ENCODE results near the gene ORAI1.
"Not testable (repeated sequence)": the region's sequence is repeated elsewhere in the genome, so short reads cannot be mapped to it uniquely, and the experiment has no call there.

The ORAI1 gene

DNA sequence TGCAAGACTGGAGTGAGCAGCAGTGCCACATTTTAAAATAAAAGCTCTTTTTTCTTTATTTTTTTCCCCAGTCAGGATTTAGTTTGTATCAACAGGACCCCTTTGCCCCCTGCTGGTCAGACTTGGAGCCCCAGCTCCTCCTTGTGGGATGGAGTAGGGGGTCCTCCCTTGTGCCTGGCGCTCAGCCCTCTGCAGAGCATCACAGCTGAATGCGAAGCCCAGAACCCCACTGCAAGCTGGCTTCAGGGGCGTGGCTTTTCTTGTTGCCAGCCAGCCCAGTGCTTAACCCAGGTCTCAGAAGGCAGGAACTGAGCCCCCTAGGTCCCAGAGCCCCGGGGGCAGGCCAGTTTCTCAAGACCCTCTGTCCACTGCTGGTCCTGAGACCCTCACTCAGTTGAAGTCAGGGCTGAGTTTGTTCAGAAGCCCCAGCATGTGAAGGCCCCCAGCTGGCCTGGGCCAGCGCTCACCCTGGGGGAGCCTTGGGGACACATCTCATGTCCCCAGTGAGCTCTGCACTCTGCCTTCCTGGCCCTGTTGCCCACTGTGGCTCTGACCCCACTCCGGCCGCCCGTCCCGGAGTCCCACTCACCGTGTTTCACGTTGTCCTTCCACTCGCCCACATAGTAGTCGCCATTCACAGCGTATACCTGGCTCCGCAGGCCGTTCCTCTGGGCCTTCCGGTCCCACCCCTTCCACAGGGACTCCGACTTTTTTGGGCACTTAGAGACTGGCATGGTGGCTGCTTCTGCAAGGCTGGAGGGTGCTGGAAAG, 42.6 kb downstream of the ORAI1 start:
- Histone ChIP-seq H3K27ac (ENCODE audit: low read length) (no peak overlapping the region), H3K9me3 (ENCODE audit: control insufficient read depth, insufficient read depth, low read length) (no peaks in the 10 kb centered on the region), H3K27me3 (ENCODE audit: control insufficient read depth, insufficient read depth, low read length) (no peaks in the 10 kb centered on the region), H3K36me3 (ENCODE audit: control insufficient read depth, insufficient read depth, low read length) (no peaks in the 10 kb centered on the region), H3K4me1 (ENCODE audit: control insufficient read depth, insufficient read depth, low read length) (peaks cover 5% of the 10 kb centered on the region), H3K4me3 (ENCODE audit: low read length) (no peak overlapping the region)
- DNase-seq (ENCODE audit: low read depth, low spot score), result no peak
- WGBS (ENCODE audit: insufficient coverage, insufficient read length), result no CpG with 5 or more reads among the region's 18 CpGs

DNA sequence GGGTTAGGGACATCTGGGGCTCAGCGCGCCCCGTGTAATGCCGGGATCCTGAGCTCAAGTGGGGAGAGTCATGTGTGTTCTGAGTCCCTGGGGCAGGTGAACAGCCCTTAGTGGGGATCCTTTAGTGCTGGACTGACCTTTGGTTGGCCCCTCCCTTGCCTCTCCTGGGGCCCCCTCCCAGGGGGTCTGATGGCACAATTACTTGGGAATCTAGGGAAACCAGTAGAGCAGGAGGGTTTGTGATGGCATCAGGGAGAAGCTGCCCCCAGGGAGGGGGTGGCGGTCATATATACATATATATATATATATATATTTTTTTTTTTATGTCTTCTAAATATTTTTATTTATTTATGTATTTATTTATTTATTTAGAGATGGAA, 43.2 kb downstream of the ORAI1 start, which contains the start of gene MORN3:
TSS of gene MORN3 (minus strand) at position 134 of the 380 bp plus-strand sequence. CDS start 171 bp downstream, outside the sequence.
- Histone ChIP-seq H3K9me3 (ENCODE audit: control insufficient read depth, insufficient read depth, low read length) (no peaks in the 10 kb centered on the region), H3K4me3 (ENCODE audit: low read length) (no peak within 1 kb of the TSS), H3K27me3 (ENCODE audit: control insufficient read depth, insufficient read depth, low read length) (no peaks in the 10 kb centered on the region), H3K27ac (ENCODE audit: low read length) (no peak within 1 kb of the TSS), H3K36me3 (ENCODE audit: control insufficient read depth, insufficient read depth, low read length) (no peaks in the 10 kb centered on the region), H3K4me1 (ENCODE audit: control insufficient read depth, insufficient read depth, low read length) (peaks cover 5% of the 10 kb centered on the region)
- no CpG with 5 or more reads among the region's 5 CpGs for WGBS (ENCODE audit: insufficient coverage, insufficient read length)
- DNase-seq (ENCODE audit: low read depth, low spot score), result no peak

DNA sequence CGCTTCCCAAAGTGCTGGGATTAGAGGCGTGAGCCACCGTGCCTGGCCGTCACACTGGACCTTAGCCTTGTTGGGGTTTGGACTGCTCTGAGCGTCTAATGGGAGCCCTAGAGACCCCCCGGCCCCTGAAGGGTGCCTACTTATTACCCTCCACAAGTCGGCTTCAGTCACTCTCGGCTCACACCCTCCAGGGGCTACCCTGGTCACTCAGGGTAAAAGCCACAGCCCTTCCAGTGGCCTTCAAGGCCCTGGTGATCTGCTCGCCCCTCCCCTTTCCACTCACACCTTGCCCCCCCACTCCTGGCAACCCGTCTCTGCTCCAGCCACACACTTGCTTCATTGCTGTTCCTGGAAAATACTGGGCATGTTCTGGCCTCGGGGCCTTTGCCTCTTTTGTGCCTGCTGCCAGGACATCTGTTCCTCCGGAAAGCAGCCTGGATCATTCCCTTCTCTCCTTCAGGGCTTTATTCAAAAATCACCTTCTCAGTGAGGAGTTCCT, 46.7 kb downstream of the ORAI1 start:
- WGBS (ENCODE audit: insufficient coverage, insufficient read length), result no CpG with 5 or more reads among the region's 12 CpGs
- peak overlapping the region; percentile 11; the same call in 1 of the 2 replicates for H3K4me3 ChIP-seq (ENCODE audit: low read length)
- no peak for DNase-seq (ENCODE audit: low read depth, low spot score)

GRCh38 chr12:121676190-121676589, 49.9 kb downstream of the ORAI1 start:
- Histone ChIP-seq H3K27ac (ENCODE audit: low read length) (no peak overlapping the region), H3K4me1 (ENCODE audit: control insufficient read depth, insufficient read depth, low read length) (peaks cover 7% of the 10 kb centered on the region), H3K9me3 (ENCODE audit: control insufficient read depth, insufficient read depth, low read length) (no peaks in the 10 kb centered on the region), H3K27me3 (ENCODE audit: control insufficient read depth, insufficient read depth, low read length) (no peaks in the 10 kb centered on the region), H3K36me3 (ENCODE audit: control insufficient read depth, insufficient read depth, low read length) (no peaks in the 10 kb centered on the region), H3K4me3 (ENCODE audit: low read length) (no peak overlapping the region)
- no peak for DNase-seq (ENCODE audit: low read depth, low spot score)
- WGBS (ENCODE audit: insufficient coverage, insufficient read length), result no CpG with 5 or more reads among the region's 5 CpGs

More for the DNA sequence above, 46.7 kb downstream of the ORAI1 start:
- H3K27ac ChIP-seq (ENCODE audit: low read length), result no peak overlapping the region
- H3K27me3 ChIP-seq (ENCODE audit: control insufficient read depth, insufficient read depth, low read length), result no peaks in the 10 kb centered on the region
- no peaks in the 10 kb centered on the region for H3K9me3 ChIP-seq (ENCODE audit: control insufficient read depth, insufficient read depth, low read length)
- H3K36me3 ChIP-seq (ENCODE audit: control insufficient read depth, insufficient read depth, low read length), result no peaks in the 10 kb centered on the region
- H3K4me1 ChIP-seq (ENCODE audit: control insufficient read depth, insufficient read depth, low read length), result peaks cover 4% of the 10 kb centered on the region

DNA sequence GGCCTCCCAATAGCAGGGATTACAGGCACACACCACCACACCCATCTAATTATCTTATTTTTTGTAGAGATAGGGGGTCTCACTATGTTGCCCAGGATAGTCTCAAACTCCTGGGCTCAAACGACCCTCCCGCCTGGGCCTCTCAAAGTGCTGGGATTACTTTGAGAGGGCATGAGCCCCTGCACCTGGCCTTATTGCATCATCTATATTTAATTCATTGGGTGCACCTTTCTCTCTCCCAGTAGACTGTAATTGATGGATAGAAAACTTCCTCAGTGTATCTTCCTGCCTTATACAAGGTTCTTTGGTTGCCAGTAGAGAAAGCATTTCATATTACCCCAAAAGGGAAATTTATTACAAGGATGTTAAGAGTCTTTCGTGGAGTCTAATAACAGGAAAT, 52.0 kb downstream of the ORAI1 start:
- Histone ChIP-seq H3K27me3 (ENCODE audit: control insufficient read depth, insufficient read depth, low read length) (no peaks in the 10 kb centered on the region), H3K36me3 (ENCODE audit: control insufficient read depth, insufficient read depth, low read length) (no peaks in the 10 kb centered on the region), H3K9me3 (ENCODE audit: control insufficient read depth, insufficient read depth, low read length) (no peaks in the 10 kb centered on the region), H3K4me3 (ENCODE audit: low read length) (no peak overlapping the region), H3K4me1 (ENCODE audit: control insufficient read depth, insufficient read depth, low read length) (peaks cover 3% of the 10 kb centered on the region; the same call in 1 of the 2 replicates), H3K27ac (ENCODE audit: low read length) (no peak overlapping the region)
- no peak for DNase-seq (ENCODE audit: low read depth, low spot score)
- no CpG with 5 or more reads among the region's 3 CpGs for whole genome bisulfite sequencing (ENCODE audit: insufficient coverage, insufficient read length)

DNA sequence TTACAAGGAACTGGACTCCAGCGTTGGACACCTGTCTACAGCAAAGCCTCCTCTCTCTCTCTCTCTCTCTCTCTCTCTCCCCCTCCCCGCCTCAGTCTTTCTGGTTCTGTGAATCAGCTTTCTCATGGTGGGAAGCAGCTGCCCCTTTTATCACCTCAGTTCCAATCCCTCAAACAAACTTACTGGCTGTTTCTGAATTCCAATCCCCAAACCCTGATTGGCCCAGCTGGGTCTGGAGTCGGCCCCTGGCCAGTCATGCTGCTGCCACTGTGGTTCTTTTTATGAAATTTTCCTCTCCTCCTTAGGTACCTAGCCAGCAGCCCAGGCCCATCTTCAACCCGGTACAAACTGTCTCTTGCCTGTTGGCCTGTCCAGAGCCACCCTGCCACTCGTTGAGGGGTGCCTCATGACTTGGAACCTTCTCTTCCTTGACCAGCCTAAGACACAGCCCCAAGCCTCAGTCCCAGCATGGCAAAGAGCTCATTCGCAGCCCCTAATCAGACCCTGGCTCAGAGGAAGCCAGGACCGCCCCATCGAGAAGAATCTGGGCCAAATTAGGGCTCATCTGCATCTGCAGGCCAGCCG, 52.5 kb downstream of the ORAI1 start:
- H3K36me3 ChIP-seq (ENCODE audit: control insufficient read depth, insufficient read depth, low read length), result no peaks in the 10 kb centered on the region
- no peak for DNase-seq (ENCODE audit: low read depth, low spot score)
- no CpG with 5 or more reads among the region's 9 CpGs for WGBS (ENCODE audit: insufficient coverage, insufficient read length)
- peaks cover 3% of the 10 kb centered on the region; the same call in 1 of the 2 replicates for H3K4me1 ChIP-seq (ENCODE audit: control insufficient read depth, insufficient read depth, low read length)
- H3K9me3 ChIP-seq (ENCODE audit: control insufficient read depth, insufficient read depth, low read length), result no peaks in the 10 kb centered on the region
- H3K4me3 ChIP-seq (ENCODE audit: low read length), result no peak overlapping the region
- H3K27me3 ChIP-seq (ENCODE audit: control insufficient read depth, insufficient read depth, low read length), result no peaks in the 10 kb centered on the region
- H3K27ac ChIP-seq (ENCODE audit: low read length), result no peak overlapping the region

DNA sequence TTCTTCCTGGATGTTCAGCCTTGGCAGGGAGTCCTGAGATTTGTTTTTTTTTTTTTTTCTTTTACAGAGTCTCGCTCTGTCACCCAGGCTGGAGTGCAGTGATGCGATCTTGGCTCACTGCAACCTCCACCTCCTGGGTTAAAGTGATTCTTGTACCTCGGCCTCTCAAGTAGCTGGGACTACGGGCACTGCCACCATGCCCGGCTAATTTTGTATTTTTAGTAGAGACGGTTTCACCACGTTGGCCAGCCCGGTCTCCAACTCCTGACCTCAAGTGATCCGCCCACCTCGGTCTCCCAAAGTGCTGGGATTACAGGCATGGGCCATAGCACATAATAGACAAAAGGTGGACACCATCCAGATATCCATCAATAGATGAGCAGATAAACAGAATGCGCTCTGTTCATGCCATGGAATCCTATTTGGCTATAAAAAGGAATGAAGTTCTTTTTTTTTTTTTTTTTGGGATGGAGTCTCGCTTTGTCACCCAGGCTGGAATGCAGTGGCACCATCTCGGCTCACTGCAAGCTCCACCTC, 53.4 kb downstream of the ORAI1 start:
- WGBS (ENCODE audit: insufficient coverage, insufficient read length), result no CpG with 5 or more reads among the region's 13 CpGs
- not testable (repeated sequence) for H3K27ac ChIP-seq (ENCODE audit: low read length); H3K4me1 ChIP-seq (ENCODE audit: control insufficient read depth, insufficient read depth, low read length); H3K9me3 ChIP-seq (ENCODE audit: control insufficient read depth, insufficient read depth, low read length); H3K4me3 ChIP-seq (ENCODE audit: low read length); H3K36me3 ChIP-seq (ENCODE audit: control insufficient read depth, insufficient read depth, low read length); DNase-seq (ENCODE audit: low read depth, low spot score); H3K27me3 ChIP-seq (ENCODE audit: control insufficient read depth, insufficient read depth, low read length)

GRCh38 chr12:121688966-121689365, 62.6 kb downstream of the ORAI1 start:
- H3K4me1 ChIP-seq (ENCODE audit: control insufficient read depth, insufficient read depth, low read length), result no peaks in the 10 kb centered on the region; the same call in 1 of the 2 replicates
- H3K27me3 ChIP-seq (ENCODE audit: control insufficient read depth, insufficient read depth, low read length), result no peaks in the 10 kb centered on the region
- no peak overlapping the region for H3K4me3 ChIP-seq (ENCODE audit: low read length)
- WGBS (ENCODE audit: insufficient coverage, insufficient read length), result no CpG with 5 or more reads among the region's 3 CpGs
- H3K36me3 ChIP-seq (ENCODE audit: control insufficient read depth, insufficient read depth, low read length), result no peaks in the 10 kb centered on the region
- H3K27ac ChIP-seq (ENCODE audit: low read length), result no peak overlapping the region
- DNase-seq (ENCODE audit: low read depth, low spot score), result no peak
- H3K9me3 ChIP-seq (ENCODE audit: control insufficient read depth, insufficient read depth, low read length), result no peaks in the 10 kb centered on the region

DNA sequence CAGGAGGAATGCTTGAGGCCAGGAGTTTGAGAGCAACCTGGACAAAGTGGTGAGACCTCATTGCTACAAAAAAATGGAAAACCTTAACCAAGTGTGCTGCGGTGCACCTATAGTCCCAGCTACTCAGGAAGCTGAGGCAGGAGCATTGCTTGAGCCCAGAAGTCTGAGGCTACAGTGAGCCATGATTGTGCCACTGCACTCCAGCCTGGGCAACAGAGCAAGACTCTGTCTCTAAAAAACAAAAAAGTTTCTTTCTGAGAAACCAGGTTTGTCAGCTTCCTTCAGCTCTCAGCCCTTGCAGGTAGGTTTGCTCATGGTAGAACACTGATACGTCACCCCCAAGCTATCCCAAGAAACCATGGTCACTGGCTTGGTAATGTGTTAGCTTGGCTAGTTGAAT, 63.1 kb downstream of the ORAI1 start:
- WGBS (ENCODE audit: insufficient coverage, insufficient read length), result no CpG with 5 or more reads among the region's 2 CpGs
- no peaks in the 10 kb centered on the region; the same call in 1 of the 2 replicates for H3K4me1 ChIP-seq (ENCODE audit: control insufficient read depth, insufficient read depth, low read length)
- DNase-seq (ENCODE audit: low read depth, low spot score), result no peak
- H3K27me3 ChIP-seq (ENCODE audit: control insufficient read depth, insufficient read depth, low read length), result no peaks in the 10 kb centered on the region
- no peaks in the 10 kb centered on the region for H3K9me3 ChIP-seq (ENCODE audit: control insufficient read depth, insufficient read depth, low read length)
- H3K36me3 ChIP-seq (ENCODE audit: control insufficient read depth, insufficient read depth, low read length), result no peaks in the 10 kb centered on the region
- H3K4me3 ChIP-seq (ENCODE audit: low read length), result no peak overlapping the region
- no peak overlapping the region for H3K27ac ChIP-seq (ENCODE audit: low read length)

Data from iPS DF 6.9 (cell line).